ENCODE data around the gene ALKBH4. TPM values are rescaled to one million over a fixed set of nuclear protein-coding genes. Genes with fewer than 3 reads are reported as not detected.
"Not testable (repeated sequence)": the region's sequence is repeated elsewhere in the genome, so short reads cannot be mapped to it uniquely, and the experiment has no call there.

ALKBH4 gene
- polyA plus RNA-seq, 1 of the 3 experiments (the other 2 are of a cell fraction) = 18.1 TPM

DNA sequence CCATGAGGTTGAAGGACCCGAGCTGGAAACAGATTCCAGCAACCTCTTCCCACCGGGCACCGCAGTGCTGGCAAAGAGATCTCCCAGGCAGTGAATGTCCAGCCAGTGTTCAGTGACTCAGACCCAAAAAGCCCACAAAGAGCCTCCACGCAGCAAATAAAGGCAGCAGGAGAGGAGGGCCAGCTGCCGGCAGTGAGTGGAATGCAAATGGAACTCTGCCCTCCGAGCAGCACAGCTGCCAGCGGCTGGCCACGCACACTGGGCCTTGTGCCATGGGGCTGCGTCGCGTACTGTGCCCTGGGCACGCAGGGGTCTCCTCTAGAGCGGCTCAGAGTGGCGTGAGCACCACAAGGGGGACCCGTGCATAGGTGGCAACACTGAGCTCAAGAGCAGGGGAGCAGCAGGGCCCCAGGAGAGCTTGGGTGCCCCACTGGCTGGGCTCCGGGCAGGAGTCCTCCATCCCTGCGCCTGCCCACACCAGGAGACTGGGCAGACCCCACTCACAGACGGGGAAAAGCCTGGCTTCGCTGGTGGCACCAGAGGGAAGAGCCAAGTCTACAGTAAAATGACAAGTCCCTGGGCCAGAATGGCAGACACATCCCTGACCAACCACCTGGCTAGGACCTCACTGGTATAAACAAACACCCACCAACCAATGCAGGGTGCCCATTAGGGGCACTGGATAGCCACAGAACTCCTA lies 10.2 kb upstream of the ALKBH4 start:
- 53% methylated on average over 7 of the region's 19 CpGs for WGBS (ENCODE audit: low lambda C conversion rate)
- H3K9me3 ChIP-seq; H3K4me3 ChIP-seq (ENCODE audit: low read depth in 2 of 2, low read length in 1 of 2); H3K4me1 ChIP-seq (ENCODE audit: control insufficient read depth in 1 of 2, insufficient read depth in 2 of 2, low read depth in 1 of 2, low read length in 1 of 2); H3K27ac ChIP-seq (ENCODE audit: low read depth in 2 of 2, low read length in 1 of 2); POLR2A ChIA-PET; H3F3A ChIP-seq (replicated peaks; ENCODE audit: insufficient read depth); H3K4me2 ChIP-seq; H2AFZ ChIP-seq (ENCODE audit: low read depth); CTCF ChIA-PET; H3K27me3 ChIP-seq (ENCODE audit: insufficient read depth); H3K9me2 ChIP-seq; H3K9ac ChIP-seq; DNase-seq; H4K20me1 ChIP-seq (ENCODE audit: insufficient read depth); H3K79me2 ChIP-seq (ENCODE audit: insufficient read depth): not testable (repeated sequence)
- 0 out of 2 replicates have a peak, but pooled peaks have one; percentile 6 for TF ChIP-seq TCF12 (IDR thresholded peaks at IDR 0.05)
- peaks cover 20 to 31% of the 10 kb centered on the region in 2 experiments for H3K36me3 ChIP-seq (replicated peaks in 1 of 2; ENCODE audit: control insufficient read depth in 1 of 2, insufficient read depth in 2 of 2, low read length in 1 of 2)

DNA sequence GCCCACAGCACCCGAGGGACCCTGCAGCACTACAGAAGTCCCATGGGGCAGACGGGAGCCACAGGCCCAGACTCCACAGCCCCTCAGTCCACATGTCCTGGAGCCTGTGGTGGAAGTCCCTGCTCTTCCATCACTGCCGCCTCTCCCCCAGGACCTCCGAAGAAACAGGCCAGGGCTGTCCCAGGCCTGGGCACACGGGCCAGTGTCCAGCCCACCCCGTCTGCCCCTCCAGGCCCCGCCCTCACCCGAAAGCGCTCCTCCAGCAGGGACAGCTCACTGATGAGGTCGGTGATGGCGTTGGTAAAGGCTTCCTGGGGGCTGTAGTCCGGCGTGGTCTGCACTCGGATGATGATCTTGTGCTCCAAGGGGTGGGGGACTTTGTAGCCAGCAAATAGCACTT lies 9.5 kb upstream of the ALKBH4 start:
- H3F3A ChIP-seq (replicated peaks; ENCODE audit: insufficient read depth); DNase-seq; H3K9ac ChIP-seq; H3K9me3 ChIP-seq; H3K79me2 ChIP-seq (ENCODE audit: insufficient read depth); H3K9me2 ChIP-seq; H4K20me1 ChIP-seq (ENCODE audit: insufficient read depth); H3K4me2 ChIP-seq; H2AFZ ChIP-seq (ENCODE audit: low read depth); H3K27me3 ChIP-seq (ENCODE audit: insufficient read depth); CTCF ChIA-PET; POLR2A ChIA-PET; H3K4me3 ChIP-seq (ENCODE audit: low read depth in 2 of 2, low read length in 1 of 2); H3K4me1 ChIP-seq (ENCODE audit: control insufficient read depth in 1 of 2, insufficient read depth in 2 of 2, low read depth in 1 of 2, low read length in 1 of 2): not testable (repeated sequence)
- Histone ChIP-seq H3K27ac (ENCODE audit: low read depth in 2 of 2, low read length in 1 of 2) (peak overlapping the region in 1 of 2 experiments; percentile 20; a peak in 1 of 4 replicates), H3K36me3 (replicated peaks in 1 of 2; ENCODE audit: control insufficient read depth in 1 of 2, insufficient read depth in 2 of 2, low read length in 1 of 2) (peaks cover 24 to 39% of the 10 kb centered on the region in 2 experiments)
- WGBS (ENCODE audit: low lambda C conversion rate) = 100% methylated on average over 1 of the region's 14 CpGs

DNA sequence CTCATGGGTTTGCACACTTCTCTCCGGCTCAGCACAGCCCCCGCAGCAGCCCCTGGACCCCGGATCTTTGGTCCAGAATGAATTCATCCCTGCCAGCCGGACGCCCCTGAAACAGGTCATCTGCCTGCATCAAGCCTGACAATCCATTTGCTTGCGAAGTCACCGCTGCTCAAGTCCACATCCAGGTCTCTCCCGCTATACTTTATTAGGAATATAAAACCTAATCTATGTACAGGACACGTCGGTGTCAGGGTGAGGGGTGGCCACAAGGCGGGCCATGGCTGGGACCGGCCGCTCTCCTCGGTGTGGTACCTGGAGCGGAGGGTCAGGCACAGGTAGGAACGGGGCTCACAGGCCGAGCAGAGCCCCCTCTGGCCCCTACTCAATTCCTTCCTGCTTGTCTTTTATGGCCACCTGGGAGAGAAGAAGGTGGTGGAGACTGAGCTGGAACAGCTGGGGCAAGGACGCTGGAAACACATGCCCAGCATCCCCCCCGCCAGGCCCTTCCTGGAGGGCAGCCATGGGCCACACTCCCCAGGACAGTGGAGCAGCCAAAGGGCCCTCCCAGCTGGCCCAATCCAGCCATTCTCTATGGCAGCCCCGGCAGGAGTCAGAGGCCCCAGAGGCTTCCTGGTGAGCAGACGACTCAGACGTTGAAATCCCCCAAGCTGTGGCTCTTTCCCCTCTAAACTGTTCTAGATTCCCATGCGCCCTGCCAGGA lies 8.8 kb upstream of the ALKBH4 start:
- H3K9me3 ChIP-seq = no peaks in the 10 kb centered on the region
- no peaks in the 10 kb centered on the region for H3K27me3 ChIP-seq (ENCODE audit: insufficient read depth)
- ChIA-PET CTCF (no interaction called here), POLR2A (no interaction called here)
- peaks cover 5% of the 10 kb centered on the region for H3F3A ChIP-seq (replicated peaks; ENCODE audit: insufficient read depth)
- DNase-seq = no peak
- WGBS (ENCODE audit: low lambda C conversion rate) = 90% methylated on average over 20 of the region's 23 CpGs
- H3K79me2 ChIP-seq (ENCODE audit: insufficient read depth) = no peaks in the 10 kb centered on the region
- H3K9me2 ChIP-seq = no peaks in the 10 kb centered on the region
- no peak overlapping the region for H3K9ac ChIP-seq
- H3K4me3 ChIP-seq (ENCODE audit: low read depth in 2 of 2, low read length in 1 of 2) = no peak overlapping the region
- H3K36me3 ChIP-seq (replicated peaks in 1 of 2; ENCODE audit: control insufficient read depth in 1 of 2, insufficient read depth in 2 of 2, low read length in 1 of 2) = peaks cover 26 to 44% of the 10 kb centered on the region in 2 experiments
- no peak overlapping the region for H2AFZ ChIP-seq (ENCODE audit: low read depth)
- peak overlapping the region in 1 of 2 experiments; percentile 20; a peak in 1 of 4 replicates for H3K27ac ChIP-seq (ENCODE audit: low read depth in 2 of 2, low read length in 1 of 2)
- H3K4me1 ChIP-seq (ENCODE audit: control insufficient read depth in 1 of 2, insufficient read depth in 2 of 2, low read depth in 1 of 2, low read length in 1 of 2) = no peaks in the 10 kb centered on the region; a peak in 1 of 4 replicates
- TF ChIP-seq JUND (IDR thresholded peaks at IDR 0.05) (0 out of 2 replicates have a peak, but pooled peaks have one; percentile 3), POLR2AphosphoS5 (IDR thresholded peaks at IDR 0.05; ENCODE audit: low read depth, low read length) (no peak)
- H3K4me2 ChIP-seq = no peak overlapping the region
- no peaks in the 10 kb centered on the region for H4K20me1 ChIP-seq (ENCODE audit: insufficient read depth)

Data from SK-N-SH (cell line).